ENCODE data around the gene RHOU.

DNA sequence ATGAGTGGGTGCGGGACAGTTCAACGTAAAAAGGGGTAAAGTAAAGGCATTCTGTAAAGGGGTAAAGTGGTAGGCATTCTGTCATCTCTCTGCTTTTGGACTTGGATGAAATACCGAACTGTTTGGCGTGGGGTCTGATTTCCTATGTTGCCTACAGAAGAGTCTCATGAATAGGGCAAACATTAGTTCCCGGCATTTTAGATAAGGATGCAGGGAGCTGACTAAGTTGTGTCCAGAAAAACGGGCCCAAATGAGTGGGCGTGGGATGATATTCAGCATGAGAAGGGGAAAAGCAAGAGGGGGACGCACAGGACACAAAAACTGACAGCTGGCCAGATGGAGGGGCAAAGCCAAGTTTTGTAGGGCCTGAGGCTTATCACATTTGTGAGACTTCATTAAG, 2.9 kb upstream of the RHOU start:
- TF ChIP-seq, protein P1, sequence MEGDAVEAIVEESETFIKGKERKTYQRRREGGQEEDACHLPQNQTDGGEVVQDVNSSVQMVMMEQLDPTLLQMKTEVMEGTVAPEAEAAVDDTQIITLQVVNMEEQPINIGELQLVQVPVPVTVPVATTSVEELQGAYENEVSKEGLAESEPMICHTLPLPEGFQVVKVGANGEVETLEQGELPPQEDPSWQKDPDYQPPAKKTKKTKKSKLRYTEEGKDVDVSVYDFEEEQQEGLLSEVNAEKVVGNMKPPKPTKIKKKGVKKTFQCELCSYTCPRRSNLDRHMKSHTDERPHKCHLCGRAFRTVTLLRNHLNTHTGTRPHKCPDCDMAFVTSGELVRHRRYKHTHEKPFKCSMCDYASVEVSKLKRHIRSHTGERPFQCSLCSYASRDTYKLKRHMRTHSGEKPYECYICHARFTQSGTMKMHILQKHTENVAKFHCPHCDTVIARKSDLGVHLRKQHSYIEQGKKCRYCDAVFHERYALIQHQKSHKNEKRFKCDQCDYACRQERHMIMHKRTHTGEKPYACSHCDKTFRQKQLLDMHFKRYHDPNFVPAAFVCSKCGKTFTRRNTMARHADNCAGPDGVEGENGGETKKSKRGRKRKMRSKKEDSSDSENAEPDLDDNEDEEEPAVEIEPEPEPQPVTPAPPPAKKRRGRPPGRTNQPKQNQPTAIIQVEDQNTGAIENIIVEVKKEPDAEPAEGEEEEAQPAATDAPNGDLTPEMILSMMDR (IDR thresholded peaks at IDR 0.05; ENCODE audit: insufficient read depth, low read depth, low read length), result no peak
- TF ChIP-seq EZH2 (IDR thresholded peaks at IDR 0.05; ENCODE audit: insufficient read depth, low read length), result no peak

Data from astrocyte (in vitro differentiated cells and primary cell).